NT2/D1 (cell line): ENCODE measurements around the gene DOCK1.

ENCODE experiments used
- DNase-seq: peaks from one replicate; pipeline ENCODE4 v3.0.0-alpha.2; 2011; ENCODE audit warnings: low read depth, low spot score
- H3K27me3 ChIP-seq: 2 replicates; pipeline ENCODE4 v1.6.0; 2011; ENCODE audit warnings: mild to moderate bottlenecking; ENCODE audit not compliant: insufficient read length, insufficient read depth
- H3K36me3 ChIP-seq: 2 replicates; pipeline ENCODE4 v1.6.1; 2011; ENCODE audit warnings: mild to moderate bottlenecking, low read length, mixed read lengths; ENCODE audit not compliant: insufficient read depth, insufficient read length
- H3K4me1 ChIP-seq: 2 replicates; pipeline ENCODE4 v1.5.1; 2011; ENCODE audit not compliant: insufficient read depth, insufficient read length
- H3K4me3 ChIP-seq: 2 replicates; pipeline ENCODE4 v1.5.1; 2011; ENCODE audit warnings: low read depth; ENCODE audit not compliant: insufficient read length
- H3K9ac ChIP-seq: 2 replicates; pipeline ENCODE4 v1.6.0; 2011; ENCODE audit warnings: low read depth; ENCODE audit not compliant: insufficient read length
- H3K9me3 ChIP-seq: 2 replicates; pipeline ENCODE4 v1.5.1; 2011; ENCODE audit warnings: mild to moderate bottlenecking, low read length; ENCODE audit not compliant: insufficient read depth
- SUZ12 ChIP-seq: IDR thresholded peaks from 2 replicates; pipeline ENCODE4 v1.6.1; 2011; ENCODE audit not compliant: insufficient read length, insufficient read depth; ENCODE audit errors: extremely low read depth
- YY1 ChIP-seq: IDR thresholded peaks from 2 replicates; pipeline ENCODE4 v1.6.1; 2011; ENCODE audit not compliant: insufficient read length, insufficient read depth
- ZNF274 ChIP-seq: IDR thresholded peaks from 2 replicates; pipeline ENCODE4 v1.6.1; 2011; ENCODE audit warnings: mild to moderate bottlenecking, low read depth, low read length

DOCK1 gene

DNA sequence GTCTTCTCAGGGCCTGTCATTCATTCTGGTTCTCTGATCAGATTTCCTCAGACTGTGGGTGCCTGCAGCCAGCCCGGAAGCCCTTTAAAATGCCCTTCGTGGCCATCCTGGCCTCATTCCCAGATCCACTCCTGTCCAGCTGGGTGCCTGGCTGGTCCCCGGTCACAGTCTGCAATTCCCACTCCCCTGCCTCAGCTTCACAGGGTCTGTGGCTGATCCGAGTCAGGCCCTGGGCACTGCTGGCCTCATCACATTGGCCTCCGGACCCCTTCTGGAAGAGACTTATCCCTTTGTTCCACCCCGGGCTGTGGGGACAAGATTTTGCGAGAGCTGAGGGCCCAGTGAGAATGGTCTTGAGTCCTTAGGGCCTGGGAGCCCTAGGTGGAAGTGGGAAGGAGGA, 12.1 kb downstream of the DOCK1 start:
- DNase-seq: no peak
- Histone ChIP-seq H3K4me3 (no peak overlapping the region), H3K27me3 (no peaks in the 10 kb centered on the region), H3K9me3 (no peaks in the 10 kb centered on the region), H3K36me3 (peaks cover 24% of the 10 kb centered on the region), H3K9ac (no peak overlapping the region), H3K4me1 (no peaks in the 10 kb centered on the region)
- TF ChIP-seq YY1: no peak
- TF ChIP-seq ZNF274: no peak
- no peak for TF ChIP-seq SUZ12

GRCh38 chr10:126917975-126918908, 13.0 kb downstream of the DOCK1 start:
- no peaks in the 10 kb centered on the region for H3K4me1 ChIP-seq
- H3K4me3 ChIP-seq: no peak overlapping the region
- no peak overlapping the region for H3K9ac ChIP-seq
- no peak for DNase-seq
- H3K36me3 ChIP-seq: peaks cover 24% of the 10 kb centered on the region
- TF ChIP-seq YY1 (no peak), SUZ12 (no peak), ZNF274 (no peak)
- no peaks in the 10 kb centered on the region for H3K27me3 ChIP-seq
- no peaks in the 10 kb centered on the region for H3K9me3 ChIP-seq

GRCh38 chr10:126919426-126919825, 14.2 kb downstream of the DOCK1 start:
- H3K4me3 ChIP-seq: no peak overlapping the region
- TF ChIP-seq SUZ12 (no peak), ZNF274 (no peak), YY1 (no peak)
- H3K36me3 ChIP-seq: peaks cover 24% of the 10 kb centered on the region
- H3K27me3 ChIP-seq: no peaks in the 10 kb centered on the region
- H3K4me1 ChIP-seq: no peaks in the 10 kb centered on the region
- no peak for DNase-seq
- no peaks in the 10 kb centered on the region for H3K9me3 ChIP-seq
- no peak overlapping the region for H3K9ac ChIP-seq

GRCh38 chr10:126921162-126921561, 15.9 kb downstream of the DOCK1 start:
- Histone ChIP-seq H3K27me3 (no peaks in the 10 kb centered on the region), H3K9ac (no peak overlapping the region), H3K4me1 (no peaks in the 10 kb centered on the region), H3K4me3 (no peak overlapping the region), H3K9me3 (no peaks in the 10 kb centered on the region), H3K36me3 (peaks cover 26% of the 10 kb centered on the region)
- no peak for DNase-seq
- TF ChIP-seq YY1: no peak
- no peak for TF ChIP-seq ZNF274
- no peak for TF ChIP-seq SUZ12

- Histone ChIP-seq H3K4me1 (no peaks in the 10 kb centered on the region), H3K4me3 (no peak overlapping the region), H3K9ac (no peak overlapping the region), H3K27me3 (no peaks in the 10 kb centered on the region), H3K9me3 (no peaks in the 10 kb centered on the region), H3K36me3 (peaks cover 31% of the 10 kb centered on the region)
- no peak for TF ChIP-seq SUZ12
- TF ChIP-seq ZNF274: no peak
- no peak for TF ChIP-seq YY1
- DNase-seq: no peak
These were observed 16.8 kb downstream of the DOCK1 start for GRCh38 chr10:126921974-126922525.

- peaks cover 38% of the 10 kb centered on the region for H3K36me3 ChIP-seq
- no peaks in the 10 kb centered on the region for H3K27me3 ChIP-seq
- no peaks in the 10 kb centered on the region for H3K9me3 ChIP-seq
- H3K9ac ChIP-seq: no peak overlapping the region
- DNase-seq: no peak
- H3K4me3 ChIP-seq: no peak overlapping the region
- H3K4me1 ChIP-seq: peaks cover 3% of the 10 kb centered on the region
- TF ChIP-seq YY1 (no peak), SUZ12 (no peak), ZNF274 (no peak)
These were observed 19.1 kb downstream of the DOCK1 start for GRCh38 chr10:126924180-126924914.

- TF ChIP-seq SUZ12: no peak
- TF ChIP-seq YY1: no peak
- no peak for TF ChIP-seq ZNF274
- H3K9ac ChIP-seq: no peak overlapping the region
- no peak for DNase-seq
These were observed 19.7 kb downstream of the DOCK1 start for GRCh38 chr10:126924915-126925300.

More at GRCh38 chr10:126924915-126925300, 19.7 kb downstream of the DOCK1 start:
- peaks cover 3% of the 10 kb centered on the region for H3K4me1 ChIP-seq
- H3K4me3 ChIP-seq: no peak overlapping the region
- peaks cover 35% of the 10 kb centered on the region for H3K36me3 ChIP-seq
- H3K27me3 ChIP-seq: no peaks in the 10 kb centered on the region
- no peaks in the 10 kb centered on the region for H3K9me3 ChIP-seq
